ENCODE data around the gene IGFL2. TPM values are rescaled to one million over a fixed set of nuclear protein-coding genes. Genes with fewer than 3 reads are reported as not detected.
"Not testable (repeated sequence)": the region's sequence is repeated elsewhere in the genome, so short reads cannot be mapped to it uniquely, and the experiment has no call there.

The IGFL2 gene
- total and polyA plus RNA-seq, 10 of the 15 experiments (the other 5 are each of a cell fraction or from before 2014, with no cell fraction given): 0.19 TPM; not detected in 9

- TF ChIP-seq, protein P1, sequence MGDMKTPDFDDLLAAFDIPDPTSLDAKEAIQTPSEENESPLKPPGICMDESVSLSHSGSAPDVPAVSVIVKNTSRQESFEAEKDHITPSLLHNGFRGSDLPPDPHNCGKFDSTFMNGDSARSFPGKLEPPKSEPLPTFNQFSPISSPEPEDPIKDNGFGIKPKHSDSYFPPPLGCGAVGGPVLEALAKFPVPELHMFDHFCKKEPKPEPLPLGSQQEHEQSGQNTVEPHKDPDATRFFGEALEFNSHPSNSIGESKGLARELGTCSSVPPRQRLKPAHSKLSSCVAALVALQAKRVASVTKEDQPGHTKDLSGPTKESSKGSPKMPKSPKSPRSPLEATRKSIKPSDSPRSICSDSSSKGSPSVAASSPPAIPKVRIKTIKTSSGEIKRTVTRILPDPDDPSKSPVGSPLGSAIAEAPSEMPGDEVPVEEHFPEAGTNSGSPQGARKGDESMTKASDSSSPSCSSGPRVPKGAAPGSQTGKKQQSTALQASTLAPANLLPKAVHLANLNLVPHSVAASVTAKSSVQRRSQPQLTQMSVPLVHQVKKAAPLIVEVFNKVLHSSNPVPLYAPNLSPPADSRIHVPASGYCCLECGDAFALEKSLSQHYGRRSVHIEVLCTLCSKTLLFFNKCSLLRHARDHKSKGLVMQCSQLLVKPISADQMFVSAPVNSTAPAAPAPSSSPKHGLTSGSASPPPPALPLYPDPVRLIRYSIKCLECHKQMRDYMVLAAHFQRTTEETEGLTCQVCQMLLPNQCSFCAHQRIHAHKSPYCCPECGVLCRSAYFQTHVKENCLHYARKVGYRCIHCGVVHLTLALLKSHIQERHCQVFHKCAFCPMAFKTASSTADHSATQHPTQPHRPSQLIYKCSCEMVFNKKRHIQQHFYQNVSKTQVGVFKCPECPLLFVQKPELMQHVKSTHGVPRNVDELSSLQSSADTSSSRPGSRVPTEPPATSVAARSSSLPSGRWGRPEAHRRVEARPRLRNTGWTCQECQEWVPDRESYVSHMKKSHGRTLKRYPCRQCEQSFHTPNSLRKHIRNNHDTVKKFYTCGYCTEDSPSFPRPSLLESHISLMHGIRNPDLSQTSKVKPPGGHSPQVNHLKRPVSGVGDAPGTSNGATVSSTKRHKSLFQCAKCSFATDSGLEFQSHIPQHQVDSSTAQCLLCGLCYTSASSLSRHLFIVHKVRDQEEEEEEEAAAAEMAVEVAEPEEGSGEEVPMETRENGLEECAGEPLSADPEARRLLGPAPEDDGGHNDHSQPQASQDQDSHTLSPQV (IDR thresholded peaks at IDR 0.05): no peak
- TF ChIP-seq MTA2 (IDR thresholded peaks at IDR 0.05; ENCODE audit: low read depth) (no peak), ZNF24 (IDR thresholded peaks at IDR 0.05) (no peak), CBFB (IDR thresholded peaks at IDR 0.05; ENCODE audit: low read depth) (no peak), RBBP5 (conservative IDR thresholded peaks at IDR 0.05) (no peak), IRF4 (IDR thresholded peaks at IDR 0.05; ENCODE audit: low read depth, low read length) (no peak)
Measured at GRCh38 chr19:46182476-46182875, 34.4 kb downstream of the IGFL2 start (continued).

DNA sequence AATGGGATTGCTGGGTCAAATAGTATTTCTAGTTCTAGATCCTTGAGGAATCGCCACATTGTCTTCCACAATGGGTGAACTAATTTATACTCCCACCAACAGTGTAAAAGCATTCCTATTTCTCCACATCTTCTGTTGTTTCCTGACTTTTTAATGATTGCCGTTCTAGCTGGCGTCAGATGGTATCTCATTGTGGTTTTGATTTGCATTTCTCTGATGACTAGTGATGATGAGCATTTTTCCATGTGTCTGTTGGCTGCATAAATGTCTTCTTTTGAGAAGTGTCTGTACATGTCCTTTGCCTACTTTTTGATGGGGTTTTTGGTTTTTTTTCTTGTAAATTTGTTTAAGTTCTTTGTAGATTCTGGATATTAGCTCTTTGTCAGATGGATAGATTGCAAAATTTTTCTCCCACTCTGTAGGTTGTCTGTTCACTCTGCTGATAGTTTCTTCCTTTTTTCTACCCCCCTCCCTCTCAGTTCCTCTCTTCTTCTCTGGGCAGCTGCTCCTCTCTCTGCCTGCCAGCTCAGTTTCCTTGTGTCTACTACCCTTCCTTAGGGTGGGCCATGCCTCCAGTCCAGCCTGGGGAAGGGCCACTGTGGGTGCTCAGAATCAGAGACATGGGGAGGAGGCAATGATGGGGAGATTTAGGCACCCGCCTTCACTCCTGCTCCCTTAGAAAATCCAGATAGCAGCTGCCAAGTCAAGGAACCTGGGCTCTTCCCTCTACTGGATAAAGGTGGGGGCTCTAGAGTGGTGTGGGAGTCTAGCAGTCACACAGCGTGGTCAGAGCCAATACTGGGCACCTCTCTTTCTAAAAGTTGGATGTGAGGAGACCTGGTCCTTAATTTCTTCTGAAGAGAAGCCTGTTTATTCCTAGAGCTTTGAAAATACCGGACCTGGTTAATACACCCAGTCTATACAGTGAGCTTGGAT lies 37.0 kb downstream of the IGFL2 start:
- POLR2A ChIA-PET; H3K4me2 ChIP-seq (ENCODE audit: control insufficient read depth, insufficient read depth): not testable (repeated sequence)
- CTCF ChIA-PET: interaction anchor here (0.9 to 1.7 kb wide), 7 partner anchors 96 to 320 kb away, joined by 3 to 7 read pairs (median 3); no protein-coding TSS in a partner anchor

More for the DNA sequence above, 37.0 kb downstream of the IGFL2 start:
- peak; percentile 69 for ATAC-seq
- H3K27ac ChIP-seq (ENCODE audit: control insufficient read depth, insufficient read depth); H3K9me3 ChIP-seq (replicated peaks; ENCODE audit: control insufficient read depth, insufficient read depth, low read length); H4K20me1 ChIP-seq (ENCODE audit: control insufficient read depth, insufficient read depth); H3K4me3 ChIP-seq; FAIRE-seq; H3K4me1 ChIP-seq (ENCODE audit: control insufficient read depth, insufficient read depth, low read length); H3K27me3 ChIP-seq (replicated peaks in 1 of 2; ENCODE audit: control insufficient read depth in 2 of 2, insufficient read depth in 2 of 2, low read length in 1 of 2); DNase-seq (ENCODE audit: low read depth, low spot score); H3K9ac ChIP-seq (ENCODE audit: control insufficient read depth, insufficient read depth, low read length); H3K36me3 ChIP-seq (ENCODE audit: control insufficient read depth in 2 of 2, insufficient read depth in 2 of 2, low read length in 1 of 2); BruUV-seq (replicated peaks); H2AFZ ChIP-seq (ENCODE audit: control insufficient read depth, low read depth, low read length); H3K79me2 ChIP-seq (ENCODE audit: control insufficient read depth, insufficient read depth, low read length): not testable (repeated sequence)
- RAD21 ChIA-PET (ENCODE audit: unreplicated experiment): interaction anchor here (1.5 kb wide), 1 partner anchor 106 kb away, joined by 5 read pairs; no protein-coding TSS in a partner anchor
- in situ Hi-C loops (cut with MboI) (loop anchor here (5.0 kb wide), 1 partner anchor 103 kb away; no protein-coding TSS in a partner anchor), intact Hi-C loops (cut with micrococcal nuclease; ENCODE audit: unreplicated experiment) (loop anchor here (5.0 kb wide), 1 partner anchor 158 kb away; no protein-coding TSS in a partner anchor)
- WGBS (ENCODE audit: insufficient coverage, insufficient replicate concordance, low lambda C conversion rate, missing lambda C conversion rate): 14% methylated on average over 6 of the region's 6 CpGs
- SMC1A ChIA-PET (ENCODE audit: uncharacterized antibody, unreplicated experiment): interaction anchor here (1.0 kb wide), 1 partner anchor 9 kb away, joined by 3 read pairs; no protein-coding TSS in a partner anchor
- TF ChIP-seq ATF7 (IDR thresholded peaks at IDR 0.05; ENCODE audit: low read depth) (0 out of 2 replicates have a peak, but pooled peaks have one; percentile 13), SPI1 (IDR thresholded peaks at IDR 0.05; ENCODE audit: borderline replicate concordance, insufficient read depth, low read depth, low read length) (peak; percentile 60; the same call in 1 of the 2 replicates), MTA2 (IDR thresholded peaks at IDR 0.05; ENCODE audit: low read depth) (0 out of 2 replicates have a peak, but pooled peaks have one; percentile 13)
